Right renal pelvis (tissue), 4 donors: ENCODE results near the gene LONP1. TPM values are rescaled to one million over a fixed set of nuclear protein-coding genes. Genes with fewer than 3 reads are reported as not detected.

Experiments
- DNase-seq, 4 donors: peaks; one replicate each; pipeline ENCODE4 v3.0.0-alpha.2; 2013; ENCODE audit warnings: low read depth in 4 of 4, low spot score in 3 of 4, missing footprints in 1 of 4
- polyA plus RNA-seq, 4 donors: library from polyadenylated mRNA; unstranded; fragments of 120-200 nt; gene quantifications; one replicate each; pipeline ENCODE4 v1.2.1, GENCODE V29; 2013; ENCODE audit not compliant: insufficient read length in 4 of 4

LONP1 gene
- polyA plus RNA-seq, 4 donors, result 45.2 to 66.4 (median 50.1) TPM

- no peak for DNase-seq
These were observed 58.5 kb downstream of the LONP1 start for GRCh38 chr19:5661483-5661882.

GRCh38 chr19:5655412-5655811 is 64.5 kb downstream of the LONP1 start:
- DNase-seq, result no peak

- DNase-seq, result no peak
These were observed 65.0 kb downstream of the LONP1 start for GRCh38 chr19:5654931-5655330.

GRCh38 chr19:5652261-5652660 is 67.7 kb downstream of the LONP1 start:
- no peak for DNase-seq

- DNase-seq, result no peak
These were observed 68.6 kb downstream of the LONP1 start for GRCh38 chr19:5651361-5651760.

- no peak for DNase-seq
These were observed 71.5 kb downstream of the LONP1 start for GRCh38 chr19:5648464-5648863.

GRCh38 chr19:5646703-5647102 is 73.2 kb downstream of the LONP1 start:
- DNase-seq, result no peak

GRCh38 chr19:5645409-5645808 is 74.5 kb downstream of the LONP1 start:
- DNase-seq, result no peak

GRCh38 chr19:5644037-5644436 is 75.9 kb downstream of the LONP1 start:
- no peak for DNase-seq

- no peak for DNase-seq
These were observed 76.9 kb downstream of the LONP1 start for GRCh38 chr19:5643060-5643459.

- DNase-seq, result no peak
These were observed 77.7 kb downstream of the LONP1 start for GRCh38 chr19:5642204-5642603.

Other genes starting within 250 kb of the LONP1 start
- 1 to 10 TPM in 1 of 4 donors, under 1 TPM in 3; 0.18 to 1.1 (median 0.55) TPM for gene TINCR, start 152.2 kb downstream of the LONP1 start, polyA plus RNA-seq
- 10 to 100 TPM; 66.0 to 88.8 (median 67.8) TPM for gene SAFB2, start 97.4 kb downstream of the LONP1 start, polyA plus RNA-seq
- gene SAFB, start 97.1 kb downstream of the LONP1 start, polyA plus RNA-seq, result 100 to 1,000 TPM; 135 to 176 (median 154) TPM
- gene MICOS13, start 39.6 kb downstream of the LONP1 start, polyA plus RNA-seq, result 10 to 100 TPM; 34.0 to 57.9 (median 38.4) TPM
- 10 to 100 TPM in 1 of 4 donors, 1 to 10 TPM in 3; 9.1 to 13.2 (median 9.7) TPM for gene HSD11B1L, start 39.1 kb downstream of the LONP1 start, polyA plus RNA-seq
- 100 to 1,000 TPM; 518 to 872 (median 555) TPM for gene RPL36, start 29.9 kb downstream of the LONP1 start, polyA plus RNA-seq
- under 1 TPM in 1 of 4 donors, not detected in 3; 0.08 TPM for gene CATSPERD, start 491 bp upstream of the LONP1 start, polyA plus RNA-seq
- gene PRR22, start 64.6 kb upstream of the LONP1 start, polyA plus RNA-seq, result 1 to 10 TPM; 1.7 to 4.5 (median 3.1) TPM
- gene DUS3L, start 71.0 kb upstream of the LONP1 start, polyA plus RNA-seq, result 10 to 100 TPM; 19.5 to 33.1 (median 24.3) TPM
- gene NRTN, start 84.9 kb upstream of the LONP1 start, polyA plus RNA-seq, result 1 to 10 TPM; 2.2 to 4.2 (median 2.6) TPM
- 10 to 100 TPM in 3 of 4 donors, 1 to 10 TPM in 1; 6.9 to 14.2 (median 10.8) TPM for gene FUT6, start 119.6 kb upstream of the LONP1 start, polyA plus RNA-seq
- under 1 TPM; 0.25 to 0.70 (median 0.52) TPM for gene FUT3, start 131.3 kb upstream of the LONP1 start, polyA plus RNA-seq
- under 1 TPM in 1 of 4 donors, not detected in 3; 0.04 TPM for gene FUT5, start 150.4 kb upstream of the LONP1 start, polyA plus RNA-seq
- 100 to 1,000 TPM; 146 to 245 (median 156) TPM for gene NDUFA11, start 183.6 kb upstream of the LONP1 start, polyA plus RNA-seq
- 1 to 10 TPM; 5.1 to 6.7 (median 5.9) TPM for gene VMAC, start 184.7 kb upstream of the LONP1 start, polyA plus RNA-seq
- 10 to 100 TPM; 23.3 to 44.2 (median 29.1) TPM for gene CAPS, start 194.1 kb upstream of the LONP1 start, polyA plus RNA-seq